ENCODE measurements around the gene CTNND2.

DNA sequence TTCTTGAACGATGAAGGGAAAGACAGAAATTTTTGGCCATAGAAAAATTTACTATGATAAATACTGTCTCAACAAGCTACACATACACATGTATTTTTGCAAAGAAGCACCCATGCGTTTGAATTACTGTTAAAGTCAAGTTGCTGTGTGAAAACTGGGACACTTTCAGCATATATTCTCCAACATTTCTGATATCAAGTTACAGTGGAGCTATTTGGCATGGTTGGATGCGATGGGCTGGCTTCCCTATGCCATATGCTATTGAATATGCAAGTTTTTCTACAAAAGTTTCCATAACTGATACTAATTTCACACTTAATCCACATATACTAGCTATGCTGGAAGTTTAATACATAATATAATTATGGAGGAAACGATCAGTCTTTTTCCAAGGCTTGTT lies 381.4 kb downstream of the CTNND2 start:
- TF ChIP-seq YY1 (IDR thresholded peaks at IDR 0.05) (no peak), RAD21 (IDR thresholded peaks at IDR 0.05) (no peak)
- TF ChIP-seq, protein P1, sequence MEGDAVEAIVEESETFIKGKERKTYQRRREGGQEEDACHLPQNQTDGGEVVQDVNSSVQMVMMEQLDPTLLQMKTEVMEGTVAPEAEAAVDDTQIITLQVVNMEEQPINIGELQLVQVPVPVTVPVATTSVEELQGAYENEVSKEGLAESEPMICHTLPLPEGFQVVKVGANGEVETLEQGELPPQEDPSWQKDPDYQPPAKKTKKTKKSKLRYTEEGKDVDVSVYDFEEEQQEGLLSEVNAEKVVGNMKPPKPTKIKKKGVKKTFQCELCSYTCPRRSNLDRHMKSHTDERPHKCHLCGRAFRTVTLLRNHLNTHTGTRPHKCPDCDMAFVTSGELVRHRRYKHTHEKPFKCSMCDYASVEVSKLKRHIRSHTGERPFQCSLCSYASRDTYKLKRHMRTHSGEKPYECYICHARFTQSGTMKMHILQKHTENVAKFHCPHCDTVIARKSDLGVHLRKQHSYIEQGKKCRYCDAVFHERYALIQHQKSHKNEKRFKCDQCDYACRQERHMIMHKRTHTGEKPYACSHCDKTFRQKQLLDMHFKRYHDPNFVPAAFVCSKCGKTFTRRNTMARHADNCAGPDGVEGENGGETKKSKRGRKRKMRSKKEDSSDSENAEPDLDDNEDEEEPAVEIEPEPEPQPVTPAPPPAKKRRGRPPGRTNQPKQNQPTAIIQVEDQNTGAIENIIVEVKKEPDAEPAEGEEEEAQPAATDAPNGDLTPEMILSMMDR (IDR thresholded peaks at IDR 0.05; ENCODE audit: low read depth, low read length, missing input control) = no peak
- TF ChIP-seq, protein P2, sequence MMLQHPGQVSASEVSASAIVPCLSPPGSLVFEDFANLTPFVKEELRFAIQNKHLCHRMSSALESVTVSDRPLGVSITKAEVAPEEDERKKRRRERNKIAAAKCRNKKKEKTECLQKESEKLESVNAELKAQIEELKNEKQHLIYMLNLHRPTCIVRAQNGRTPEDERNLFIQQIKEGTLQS (IDR thresholded peaks at IDR 0.05) = no peak
- TF ChIP-seq, protein P3, sequence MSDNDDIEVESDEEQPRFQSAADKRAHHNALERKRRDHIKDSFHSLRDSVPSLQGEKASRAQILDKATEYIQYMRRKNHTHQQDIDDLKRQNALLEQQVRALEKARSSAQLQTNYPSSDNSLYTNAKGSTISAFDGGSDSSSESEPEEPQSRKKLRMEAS (IDR thresholded peaks at IDR 0.05) = no peak
- TF ChIP-seq, protein P4, sequence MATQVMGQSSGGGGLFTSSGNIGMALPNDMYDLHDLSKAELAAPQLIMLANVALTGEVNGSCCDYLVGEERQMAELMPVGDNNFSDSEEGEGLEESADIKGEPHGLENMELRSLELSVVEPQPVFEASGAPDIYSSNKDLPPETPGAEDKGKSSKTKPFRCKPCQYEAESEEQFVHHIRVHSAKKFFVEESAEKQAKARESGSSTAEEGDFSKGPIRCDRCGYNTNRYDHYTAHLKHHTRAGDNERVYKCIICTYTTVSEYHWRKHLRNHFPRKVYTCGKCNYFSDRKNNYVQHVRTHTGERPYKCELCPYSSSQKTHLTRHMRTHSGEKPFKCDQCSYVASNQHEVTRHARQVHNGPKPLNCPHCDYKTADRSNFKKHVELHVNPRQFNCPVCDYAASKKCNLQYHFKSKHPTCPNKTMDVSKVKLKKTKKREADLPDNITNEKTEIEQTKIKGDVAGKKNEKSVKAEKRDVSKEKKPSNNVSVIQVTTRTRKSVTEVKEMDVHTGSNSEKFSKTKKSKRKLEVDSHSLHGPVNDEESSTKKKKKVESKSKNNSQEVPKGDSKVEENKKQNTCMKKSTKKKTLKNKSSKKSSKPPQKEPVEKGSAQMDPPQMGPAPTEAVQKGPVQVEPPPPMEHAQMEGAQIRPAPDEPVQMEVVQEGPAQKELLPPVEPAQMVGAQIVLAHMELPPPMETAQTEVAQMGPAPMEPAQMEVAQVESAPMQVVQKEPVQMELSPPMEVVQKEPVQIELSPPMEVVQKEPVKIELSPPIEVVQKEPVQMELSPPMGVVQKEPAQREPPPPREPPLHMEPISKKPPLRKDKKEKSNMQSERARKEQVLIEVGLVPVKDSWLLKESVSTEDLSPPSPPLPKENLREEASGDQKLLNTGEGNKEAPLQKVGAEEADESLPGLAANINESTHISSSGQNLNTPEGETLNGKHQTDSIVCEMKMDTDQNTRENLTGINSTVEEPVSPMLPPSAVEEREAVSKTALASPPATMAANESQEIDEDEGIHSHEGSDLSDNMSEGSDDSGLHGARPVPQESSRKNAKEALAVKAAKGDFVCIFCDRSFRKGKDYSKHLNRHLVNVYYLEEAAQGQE (IDR thresholded peaks at IDR 0.05) = no peak
- TF ChIP-seq, protein P5, sequence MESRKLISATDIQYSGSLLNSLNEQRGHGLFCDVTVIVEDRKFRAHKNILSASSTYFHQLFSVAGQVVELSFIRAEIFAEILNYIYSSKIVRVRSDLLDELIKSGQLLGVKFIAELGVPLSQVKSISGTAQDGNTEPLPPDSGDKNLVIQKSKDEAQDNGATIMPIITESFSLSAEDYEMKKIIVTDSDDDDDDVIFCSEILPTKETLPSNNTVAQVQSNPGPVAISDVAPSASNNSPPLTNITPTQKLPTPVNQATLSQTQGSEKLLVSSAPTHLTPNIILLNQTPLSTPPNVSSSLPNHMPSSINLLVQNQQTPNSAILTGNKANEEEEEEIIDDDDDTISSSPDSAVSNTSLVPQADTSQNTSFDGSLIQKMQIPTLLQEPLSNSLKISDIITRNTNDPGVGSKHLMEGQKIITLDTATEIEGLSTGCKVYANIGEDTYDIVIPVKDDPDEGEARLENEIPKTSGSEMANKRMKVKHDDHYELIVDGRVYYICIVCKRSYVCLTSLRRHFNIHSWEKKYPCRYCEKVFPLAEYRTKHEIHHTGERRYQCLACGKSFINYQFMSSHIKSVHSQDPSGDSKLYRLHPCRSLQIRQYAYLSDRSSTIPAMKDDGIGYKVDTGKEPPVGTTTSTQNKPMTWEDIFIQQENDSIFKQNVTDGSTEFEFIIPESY (IDR thresholded peaks at IDR 0.05) = no peak
